Measurements from ENCODE around the gene B3GNT4.
"Not testable (repeated sequence)": the region's sequence is repeated elsewhere in the genome, so short reads cannot be mapped to it uniquely, and the experiment has no call there.

The B3GNT4 gene

DNA sequence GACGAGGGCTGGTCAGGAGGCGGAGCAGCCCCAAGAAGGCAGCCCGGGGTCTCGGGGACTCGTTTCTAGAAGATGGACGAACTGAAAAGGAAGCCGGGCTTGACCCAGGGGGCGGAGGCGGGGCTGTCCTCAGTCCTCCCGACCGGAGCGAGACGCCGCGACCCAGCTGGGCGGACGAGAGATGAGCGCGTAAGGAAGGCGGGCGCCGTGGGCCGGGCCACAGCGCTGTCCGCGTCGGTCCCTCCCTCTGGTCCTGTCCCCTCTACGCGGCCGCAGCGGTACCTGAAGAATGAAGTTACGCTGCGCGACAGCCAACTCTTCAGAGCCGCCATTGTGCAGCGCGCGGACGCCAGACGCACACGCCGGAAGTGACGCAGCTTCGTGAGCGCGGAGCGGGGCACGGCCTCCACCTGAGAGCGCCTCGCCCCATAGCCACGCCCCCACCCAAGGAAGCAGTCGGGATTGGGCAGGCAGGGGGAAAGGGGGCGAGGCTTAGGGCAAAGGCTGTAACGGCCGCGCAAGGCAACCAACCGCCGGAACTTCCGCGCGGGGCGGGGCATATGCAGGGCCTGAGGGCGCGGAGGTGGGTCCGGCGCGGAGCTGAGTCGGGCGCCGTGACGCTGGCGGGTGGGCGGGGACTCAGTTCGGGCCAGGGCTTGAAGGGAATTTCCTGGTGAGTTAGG is 22.3 kb downstream of the B3GNT4 start, which contains the start of gene DIABLO:
Gene DIABLO (minus strand): TSS at position 370 of the 683 bp plus-strand sequence. CDS start 38 bp downstream, at position 332.
- peak; percentile 99 for DNase-seq

DNA sequence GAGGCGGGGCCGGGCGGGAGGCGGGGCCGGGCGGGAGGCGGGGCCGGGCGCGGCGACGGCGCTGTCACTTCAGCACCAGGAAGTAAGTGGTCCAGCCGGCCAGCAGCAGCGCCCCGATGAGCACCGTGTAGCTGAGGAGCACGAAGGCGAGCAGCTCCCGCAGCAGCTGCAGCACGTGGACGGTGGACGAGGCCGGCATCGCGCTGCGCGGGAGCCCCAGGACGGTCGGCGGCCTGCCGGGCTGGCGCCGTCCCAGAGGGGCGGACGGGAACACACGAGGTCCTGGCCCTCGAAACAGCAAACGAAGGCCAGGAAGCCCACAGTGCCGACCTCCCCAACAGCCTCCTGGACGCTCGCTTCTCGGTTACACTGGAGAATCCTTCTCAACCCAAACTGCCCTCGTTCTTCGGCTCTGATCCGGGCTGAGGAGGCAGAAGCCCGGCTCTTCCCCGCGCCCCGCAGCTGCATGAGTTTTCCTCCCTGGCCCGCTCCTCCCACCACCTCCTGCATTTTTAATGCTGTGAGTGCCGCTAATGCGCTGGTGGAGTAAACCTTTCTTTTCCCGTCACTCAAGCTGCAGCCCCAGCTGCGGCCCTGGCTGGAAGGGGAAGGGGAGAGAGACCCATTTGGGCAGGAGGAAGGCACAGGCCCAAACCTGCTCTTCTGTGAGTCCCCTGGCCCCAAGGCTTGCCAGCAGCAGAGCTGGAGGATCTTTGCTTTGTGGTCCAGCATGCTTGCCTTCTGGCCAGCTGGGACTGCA is 23.0 kb downstream of the B3GNT4 start:
- DNase-seq, result no peak

DNA sequence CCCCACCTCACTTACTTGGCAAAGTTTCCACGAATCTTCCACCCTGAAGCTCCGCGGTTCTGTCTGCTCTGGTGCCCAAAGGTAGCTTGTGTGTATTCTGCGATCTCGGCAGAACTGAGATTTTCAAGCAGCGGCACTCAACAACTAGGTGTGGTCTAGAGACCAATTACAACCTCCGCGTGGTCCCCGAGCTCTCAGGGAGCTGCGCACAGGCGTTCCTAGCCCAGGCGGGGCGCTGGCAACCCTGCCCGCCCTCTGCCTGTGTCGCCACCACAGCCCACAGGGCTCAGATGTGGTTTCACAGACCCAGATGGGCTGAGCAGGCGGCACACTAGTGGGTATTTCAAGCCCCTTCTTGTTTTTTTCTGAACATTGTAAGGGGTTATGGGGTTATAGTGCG is 23.8 kb downstream of the B3GNT4 start:
- no peak for DNase-seq

DNA sequence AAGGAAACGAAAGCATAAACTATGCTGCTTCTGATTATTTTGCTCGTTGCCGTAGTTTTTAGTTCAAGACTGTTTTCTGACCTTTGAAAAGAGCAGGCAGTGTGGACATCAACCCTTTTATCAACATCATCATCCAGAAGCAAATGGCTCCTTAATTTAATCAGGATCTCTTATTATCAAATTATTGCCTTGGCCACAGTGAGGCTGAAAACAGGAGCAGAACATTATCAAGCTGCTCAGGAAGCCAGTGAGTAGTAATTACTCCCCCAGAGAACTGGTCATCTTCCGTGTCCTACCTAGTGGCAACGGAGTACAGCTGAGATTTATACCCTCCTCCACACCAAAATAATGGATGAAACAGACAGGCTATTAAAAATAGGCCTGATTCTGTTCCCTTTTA is 24.6 kb downstream of the B3GNT4 start:
- DNase-seq, result no peak

DNA sequence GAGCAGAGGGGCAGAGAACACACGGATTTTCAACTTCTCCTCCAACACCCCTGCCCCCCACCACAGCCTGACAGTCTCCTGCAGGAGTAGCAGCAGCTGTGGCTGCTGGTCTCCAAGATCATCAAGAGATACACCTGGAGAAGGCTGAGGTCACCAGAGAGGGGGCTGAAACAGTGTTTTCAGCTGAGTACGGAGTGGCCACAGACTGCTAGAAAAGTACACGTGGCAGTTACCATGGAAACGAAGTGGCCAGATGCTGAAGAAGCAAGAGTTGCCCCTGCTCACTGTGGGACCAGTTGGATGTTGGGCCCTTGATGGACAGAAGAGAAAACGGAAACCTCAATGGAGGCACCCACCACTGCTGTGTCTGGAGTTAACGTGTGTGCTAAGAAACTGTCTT is 27.3 kb downstream of the B3GNT4 start:
- no peak for DNase-seq

DNA sequence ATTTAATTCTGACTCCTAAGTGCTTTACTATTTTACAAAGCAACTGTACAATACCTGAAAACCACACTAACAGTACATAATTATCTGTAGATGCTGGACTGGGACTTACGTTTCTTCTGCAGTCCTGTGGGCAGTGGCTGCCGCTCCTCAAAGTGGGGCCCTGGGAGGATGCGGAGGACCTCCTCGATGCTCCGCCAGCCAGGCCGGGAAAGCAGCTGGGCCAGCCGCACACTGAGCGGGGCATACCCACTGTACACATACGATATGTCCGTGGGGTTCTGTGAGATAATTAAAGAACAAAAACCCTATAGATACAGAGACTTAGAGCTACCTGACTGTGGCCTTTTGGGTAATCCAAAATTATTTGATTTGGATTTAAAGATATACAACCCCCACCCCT is 29.2 kb downstream of the B3GNT4 start:
- no peak for DNase-seq

DNA sequence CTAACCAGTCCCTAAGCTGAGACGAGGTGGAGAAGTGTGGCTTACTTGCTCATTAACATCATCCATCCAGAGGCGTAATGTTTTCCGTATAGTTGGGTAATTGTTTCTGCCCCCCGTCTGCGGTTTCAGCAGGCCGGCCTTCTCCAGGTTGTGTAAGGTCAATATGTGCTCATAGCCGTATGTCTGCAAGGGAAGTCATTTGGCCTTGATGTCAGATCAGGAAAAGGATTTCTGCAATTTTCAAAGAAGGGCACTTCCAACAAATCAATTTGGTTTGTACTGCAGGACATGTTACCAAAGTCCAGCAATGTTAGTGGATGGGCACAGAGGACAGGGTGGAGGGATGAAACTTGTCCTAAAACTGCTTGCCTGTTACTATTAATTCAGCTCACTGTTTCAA is 32.2 kb downstream of the B3GNT4 start:
- no peak for DNase-seq

DNA sequence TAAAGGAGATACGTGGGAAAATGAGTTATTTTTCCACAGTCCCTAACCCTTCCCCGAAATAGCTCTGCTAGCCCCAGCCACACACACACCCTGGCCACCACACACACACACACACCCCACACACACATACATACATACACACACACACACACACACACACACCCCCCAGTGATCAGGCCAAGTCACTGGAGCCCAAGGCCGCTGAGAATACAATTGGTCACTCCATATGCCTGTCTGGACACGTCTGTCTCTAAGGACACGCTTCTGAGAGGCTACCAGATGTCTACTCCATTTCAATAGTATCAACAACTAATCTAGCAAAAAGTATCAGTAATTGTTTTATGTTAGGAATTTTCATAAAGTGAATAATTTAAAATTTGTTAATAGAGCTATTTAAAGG is 35.4 kb downstream of the B3GNT4 start:
- DNase-seq, result no peak

DNA sequence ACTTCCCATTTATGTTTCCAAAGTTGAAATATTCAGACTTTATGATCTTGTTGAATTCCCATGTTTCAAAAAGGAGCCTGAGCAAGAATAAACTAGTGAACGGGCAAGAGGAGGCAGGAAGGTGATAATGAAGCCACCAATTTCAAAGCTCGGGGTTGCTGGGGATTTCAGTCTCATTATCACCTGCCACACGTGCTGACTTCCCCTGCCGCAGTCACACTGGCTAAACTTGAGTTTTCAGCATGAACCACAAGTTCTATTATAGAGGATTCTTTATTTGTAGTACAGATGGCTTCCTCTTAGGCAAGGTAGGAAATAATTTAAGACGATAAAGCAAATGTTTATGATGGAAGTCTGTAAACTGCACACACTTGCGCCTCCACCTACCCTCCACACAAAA is 40.5 kb downstream of the B3GNT4 start:
- no peak for DNase-seq

DNA sequence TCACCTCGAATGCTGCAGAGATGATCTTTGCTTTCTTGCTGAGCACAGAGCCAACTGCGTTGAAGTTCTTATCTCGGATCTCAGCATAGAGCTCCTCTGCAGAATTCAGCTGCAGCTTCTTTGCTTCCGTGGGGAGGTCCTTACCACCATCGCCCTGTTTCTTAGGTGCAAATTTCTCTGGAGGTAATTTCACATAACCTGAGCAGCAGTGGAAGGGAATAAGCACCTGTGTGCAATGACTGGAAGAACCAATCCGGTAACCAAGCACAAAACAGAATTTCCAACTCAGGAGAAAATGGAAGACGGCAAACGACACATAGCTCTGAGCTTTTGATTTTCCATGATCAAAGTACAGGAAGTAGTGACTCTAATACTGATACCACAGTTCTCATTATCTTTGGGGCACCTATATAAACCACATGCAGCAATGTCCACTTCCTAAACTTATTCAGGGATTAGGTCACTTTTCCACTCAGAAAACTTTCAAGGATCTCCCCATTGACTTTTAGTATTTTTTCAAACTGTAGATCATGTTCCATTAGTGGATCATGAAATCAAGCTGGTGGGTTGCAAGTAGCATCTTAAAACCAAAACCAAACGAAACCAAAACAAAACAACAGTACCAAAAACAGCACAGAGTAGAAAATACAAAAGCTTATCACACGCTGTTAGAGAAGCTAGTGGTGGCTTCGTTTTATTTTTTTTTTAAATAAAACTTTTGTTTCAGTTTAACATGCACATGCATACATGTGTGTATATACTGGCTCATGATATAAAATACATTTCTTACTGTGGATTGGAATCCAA is 41.3 kb downstream of the B3GNT4 start:
- DNase-seq, result no peak

DNA sequence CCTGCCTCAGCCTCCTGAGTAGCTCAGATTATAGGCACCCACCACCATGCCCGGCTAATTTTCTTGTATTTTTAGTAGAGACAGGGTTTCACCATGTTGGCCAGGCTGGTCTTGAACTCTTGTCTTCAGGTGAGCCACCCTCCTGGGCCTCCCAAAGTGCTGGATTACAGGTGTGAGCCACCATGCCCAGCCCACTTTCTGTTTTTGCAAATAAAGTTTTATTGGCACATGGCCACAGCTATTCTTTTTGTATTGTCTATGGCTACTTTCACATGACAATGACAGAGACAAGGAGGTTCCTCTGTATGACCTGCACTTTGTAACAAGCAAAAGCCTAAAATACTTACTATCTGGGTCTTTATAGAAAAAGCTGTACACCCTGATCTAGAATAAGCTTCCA is 42.0 kb downstream of the B3GNT4 start:
- no peak for DNase-seq

DNA sequence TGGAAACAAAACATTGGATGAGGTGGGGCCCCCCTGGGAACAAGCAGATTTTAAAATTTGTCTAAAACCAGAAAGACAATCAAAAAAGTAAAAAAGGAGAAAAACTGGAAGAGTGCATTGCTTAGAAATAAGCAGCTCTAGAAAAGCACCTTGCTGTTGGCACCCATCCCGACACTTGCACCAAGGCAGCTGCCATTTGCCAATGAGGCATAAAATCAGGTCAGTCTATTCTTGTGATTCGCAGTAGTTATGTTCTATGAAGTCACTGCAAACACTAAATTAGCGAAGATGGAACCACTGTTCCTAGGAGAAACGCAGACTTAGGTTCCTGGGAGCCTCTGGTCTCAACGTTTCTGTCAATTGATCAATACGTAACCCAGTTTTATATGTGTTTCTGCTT is 46.5 kb downstream of the B3GNT4 start:
- no peak for DNase-seq

DNA sequence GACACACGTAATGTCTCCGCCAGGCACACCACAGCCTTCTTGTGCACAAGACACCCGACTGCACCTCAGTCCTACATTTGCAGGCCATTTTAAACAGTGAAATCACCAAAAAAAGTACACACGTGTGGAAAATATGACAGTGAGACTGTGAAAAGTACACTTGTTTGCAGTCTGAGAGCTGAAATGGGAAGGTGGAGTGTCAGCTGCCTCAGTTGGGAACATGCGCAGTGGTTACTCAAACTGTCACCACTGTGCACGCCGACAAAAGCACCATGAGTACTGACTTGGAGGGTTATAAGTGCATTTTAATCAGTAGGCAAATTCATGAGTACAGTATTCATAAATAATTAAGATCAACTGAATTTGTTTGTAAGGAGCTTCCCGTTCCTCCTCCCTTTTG is 47.0 kb downstream of the B3GNT4 start:
- no peak for DNase-seq

DNA sequence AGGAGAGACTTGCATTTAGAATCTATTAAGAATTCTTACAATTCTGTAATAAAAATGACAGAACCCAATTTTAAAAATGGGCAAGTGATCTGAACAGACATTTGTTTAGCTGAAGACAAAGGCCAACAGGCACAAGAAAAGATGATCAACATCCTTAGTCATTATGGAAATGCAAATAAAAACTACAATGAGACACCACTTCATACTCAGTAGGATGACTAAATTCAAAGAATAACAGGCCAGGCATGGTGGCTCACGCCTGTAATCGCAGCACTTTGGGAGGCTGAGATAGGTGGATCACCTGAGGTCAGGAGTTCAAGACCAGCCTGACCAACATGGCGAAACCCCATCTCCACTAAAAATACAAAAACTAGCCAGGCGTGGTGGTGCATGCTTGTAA is 55.0 kb downstream of the B3GNT4 start:
- not testable (repeated sequence) for DNase-seq

Data from hematopoietic multipotent progenitor cell treated with erythropoietin and hydrocortisone succinate and interleukin-3 and kit ligand, for 8 days (in vitro differentiated cells).